Lower lobe of right lung (tissue), 2 donors: ENCODE results near the gene FBXL16. TPM values are rescaled to one million over a fixed set of nuclear protein-coding genes. Genes with fewer than 3 reads are reported as not detected.

Source experiments
- ATAC-seq, 2 donors: fragments of 200-7000 bp; cut with Tn5 transposase; one replicate each; pipeline ENCODE4 v1.9.1; 2020 to 2022; ENCODE audit warnings: mild to moderate bottlenecking in 2 of 2, moderate library complexity in 2 of 2
- DNase-seq: peaks from one replicate; pipeline ENCODE4 v3.0.0-alpha.2; 2020
- H3K27ac ChIP-seq: fragments of 200-600 bp; one replicate; pipeline ENCODE4 v1.8.0; 2022
- H3K27me3 ChIP-seq: fragments of 200-600 bp; one replicate; pipeline ENCODE4 v1.8.0; 2022; ENCODE audit warnings: low read depth
- H3K36me3 ChIP-seq: fragments of 200-600 bp; one replicate; pipeline ENCODE4 v1.8.0; 2022; ENCODE audit warnings: mild to moderate bottlenecking
- H3K4me1 ChIP-seq: fragments of 200-600 bp; one replicate; pipeline ENCODE4 v1.8.0; 2022
- H3K4me3 ChIP-seq: fragments of 200-600 bp; one replicate; pipeline ENCODE4 v1.8.0; 2022; ENCODE audit warnings: mild to moderate bottlenecking
- H3K9me3 ChIP-seq: fragments of 200-600 bp; one replicate; pipeline ENCODE4 v1.8.0; 2022
- intact Hi-C: fragments of 100-400 bp; cut with DNase I; formaldehyde crosslinking; loops from one replicate; pipeline ENCODE4 v1.11.0; 2022
- total RNA-seq: library from RNA; stranded (reverse); fragmentation: NEBNext Ultra II Directional; extraction: Animal tissue kit (Norgen Biotek cat#: 25700); gene quantifications from one replicate; pipeline ENCODE4 v1.2.1, GENCODE V29; 2021
- TF ChIP-seq, protein P1 (sequence below): fragments of 200-600 bp; IDR thresholded peaks from one replicate; pipeline ENCODE4 v1.8.0; 2022; ENCODE audit warnings: antibody characterized with exemption, mild to moderate bottlenecking
- donor health status: DM: no; HTN: yes; CAD: no; lungs with severe emphysema.

Gene FBXL16
- total RNA-seq, 1 donor from 2014 or later: 11.0 TPM

DNA sequence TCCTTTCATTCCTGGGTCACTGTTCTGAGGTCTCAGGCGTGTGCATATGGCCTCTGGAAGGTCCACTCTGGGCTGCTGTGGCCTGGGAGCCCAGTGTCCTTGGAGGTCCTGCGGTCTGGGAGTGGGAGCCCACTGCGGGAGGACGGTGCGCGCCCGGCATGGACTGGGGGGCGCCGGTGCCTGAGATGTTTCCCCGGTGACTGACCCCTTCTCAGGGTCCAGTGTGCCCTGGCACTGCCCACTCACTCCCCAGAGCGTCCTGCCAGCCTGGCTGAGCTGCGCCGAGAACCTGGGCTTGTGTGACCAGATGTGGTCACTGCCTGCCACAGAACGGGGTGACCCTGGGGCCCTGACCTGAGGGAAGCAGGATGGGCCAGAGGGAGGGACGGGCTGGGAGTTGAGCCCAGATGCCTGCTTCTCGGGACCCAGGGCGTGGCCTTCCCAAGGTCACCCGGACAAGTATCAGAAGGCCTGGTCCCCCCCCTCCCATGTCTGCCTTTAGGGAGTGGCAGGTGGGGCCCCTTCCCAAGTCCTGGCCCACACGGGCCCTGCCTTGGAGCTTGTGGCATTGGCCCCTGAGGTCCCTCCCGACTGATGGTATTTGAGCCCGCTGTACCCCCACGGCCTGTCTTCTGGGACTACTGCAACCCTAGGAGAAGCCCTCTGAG lies 31.3 kb downstream of the FBXL16 start:
- Histone ChIP-seq H3K4me3 (no peak overlapping the region), H3K36me3 (peaks cover 47% of the 10 kb centered on the region), H3K9me3 (no peaks in the 10 kb centered on the region), H3K27me3 (peaks cover 11% of the 10 kb centered on the region), H3K4me1 (peaks cover 20% of the 10 kb centered on the region), H3K27ac (no peak overlapping the region)
- TF ChIP-seq, protein P1, sequence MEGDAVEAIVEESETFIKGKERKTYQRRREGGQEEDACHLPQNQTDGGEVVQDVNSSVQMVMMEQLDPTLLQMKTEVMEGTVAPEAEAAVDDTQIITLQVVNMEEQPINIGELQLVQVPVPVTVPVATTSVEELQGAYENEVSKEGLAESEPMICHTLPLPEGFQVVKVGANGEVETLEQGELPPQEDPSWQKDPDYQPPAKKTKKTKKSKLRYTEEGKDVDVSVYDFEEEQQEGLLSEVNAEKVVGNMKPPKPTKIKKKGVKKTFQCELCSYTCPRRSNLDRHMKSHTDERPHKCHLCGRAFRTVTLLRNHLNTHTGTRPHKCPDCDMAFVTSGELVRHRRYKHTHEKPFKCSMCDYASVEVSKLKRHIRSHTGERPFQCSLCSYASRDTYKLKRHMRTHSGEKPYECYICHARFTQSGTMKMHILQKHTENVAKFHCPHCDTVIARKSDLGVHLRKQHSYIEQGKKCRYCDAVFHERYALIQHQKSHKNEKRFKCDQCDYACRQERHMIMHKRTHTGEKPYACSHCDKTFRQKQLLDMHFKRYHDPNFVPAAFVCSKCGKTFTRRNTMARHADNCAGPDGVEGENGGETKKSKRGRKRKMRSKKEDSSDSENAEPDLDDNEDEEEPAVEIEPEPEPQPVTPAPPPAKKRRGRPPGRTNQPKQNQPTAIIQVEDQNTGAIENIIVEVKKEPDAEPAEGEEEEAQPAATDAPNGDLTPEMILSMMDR: no peak
- DNase-seq (no peak), ATAC-seq (no peak)
- intact Hi-C loops: no loop called here

DNA sequence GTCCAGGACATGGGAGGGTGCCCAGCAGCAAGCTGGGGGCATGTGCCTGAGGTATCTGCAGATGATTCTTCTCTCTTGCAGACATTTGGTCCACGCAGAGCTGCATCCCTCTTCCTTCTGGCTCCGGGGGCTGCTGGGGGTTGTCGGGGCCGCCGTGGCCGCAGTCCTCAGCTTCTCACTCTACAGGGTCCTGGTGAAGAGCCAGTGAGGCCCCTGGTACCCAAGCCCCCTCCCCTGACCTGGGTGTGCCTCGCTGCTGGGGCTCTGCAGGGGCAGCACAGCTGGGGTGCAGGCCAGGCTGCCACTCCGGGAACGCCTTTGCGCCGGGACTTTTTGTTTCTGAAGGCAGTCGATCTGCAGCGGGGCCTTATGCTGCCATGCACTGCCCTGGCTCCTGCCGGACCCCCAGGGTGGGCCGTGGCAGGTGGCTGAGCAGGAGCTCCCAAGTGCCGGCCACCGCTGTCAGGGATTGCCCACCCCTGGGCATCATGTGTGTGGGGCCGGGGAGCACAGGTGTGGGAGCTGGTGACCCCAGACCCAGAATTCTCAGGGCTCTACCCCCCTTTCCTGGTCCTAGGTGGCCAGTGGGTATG lies 32.1 kb downstream of the FBXL16 start:
- DNase-seq (no peak), ATAC-seq (no peak)
- Histone ChIP-seq H3K4me1 (peaks cover 21% of the 10 kb centered on the region), H3K27me3 (peaks cover 11% of the 10 kb centered on the region), H3K27ac (no peak overlapping the region), H3K4me3 (no peak overlapping the region), H3K36me3 (peaks cover 49% of the 10 kb centered on the region), H3K9me3 (no peaks in the 10 kb centered on the region)
- intact Hi-C loops: no loop called here
- TF ChIP-seq, protein P1: no peak

DNA sequence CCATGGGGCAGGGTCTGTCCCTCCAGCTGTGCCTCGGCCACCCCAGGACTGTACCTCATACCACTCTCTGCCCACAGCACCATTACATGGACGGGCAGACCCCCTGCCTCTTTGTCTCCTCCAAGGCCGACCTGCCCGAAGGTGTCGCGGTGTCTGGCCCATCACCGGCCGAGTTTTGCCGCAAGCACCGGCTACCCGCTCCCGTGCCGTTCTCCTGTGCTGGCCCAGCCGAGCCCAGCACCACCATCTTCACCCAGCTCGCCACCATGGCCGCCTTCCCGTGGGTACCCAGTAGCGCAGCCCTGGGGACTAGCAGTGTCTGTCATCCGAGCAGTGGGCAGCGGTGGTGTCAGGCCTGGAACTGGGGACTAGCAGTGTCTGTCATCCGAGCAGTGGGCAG lies 32.8 kb downstream of the FBXL16 start:
- ATAC-seq (no peak), DNase-seq (no peak)
- intact Hi-C loops: no loop called here
- TF ChIP-seq, protein P1: no peak
- Histone ChIP-seq H3K27me3 (peaks cover 11% of the 10 kb centered on the region), H3K4me3 (no peak overlapping the region), H3K9me3 (no peaks in the 10 kb centered on the region), H3K27ac (no peak overlapping the region), H3K36me3 (peaks cover 49% of the 10 kb centered on the region), H3K4me1 (peaks cover 22% of the 10 kb centered on the region)

DNA sequence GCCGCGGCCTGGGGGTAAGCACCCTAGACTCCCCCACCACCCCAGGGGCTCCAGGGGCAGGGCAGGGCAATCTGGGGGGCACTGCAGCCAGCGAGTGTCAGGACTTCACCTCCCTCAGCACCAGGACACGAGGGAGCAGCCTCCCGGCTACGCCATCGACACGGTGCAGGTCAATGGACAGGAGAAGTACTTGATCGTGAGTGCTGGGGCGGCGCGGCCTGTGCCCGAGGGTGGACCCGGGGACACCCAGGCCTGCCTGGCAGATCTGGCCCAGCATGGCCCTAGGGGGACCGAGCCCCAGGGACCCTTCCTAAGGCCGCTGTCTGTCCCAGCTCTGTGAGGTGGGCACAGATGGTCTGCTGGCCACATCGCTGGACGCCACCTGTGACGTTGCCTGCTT lies 33.2 kb downstream of the FBXL16 start:
- TF ChIP-seq, protein P1: no peak
- H3K27ac ChIP-seq: no peak overlapping the region
- no peaks in the 10 kb centered on the region for H3K9me3 ChIP-seq
- H3K4me1 ChIP-seq: peaks cover 26% of the 10 kb centered on the region
- DNase-seq (no peak), ATAC-seq (no peak)
- no peak overlapping the region for H3K4me3 ChIP-seq
- H3K27me3 ChIP-seq: peaks cover 11% of the 10 kb centered on the region
- intact Hi-C loops: no loop called here
- H3K36me3 ChIP-seq: peaks cover 49% of the 10 kb centered on the region

DNA sequence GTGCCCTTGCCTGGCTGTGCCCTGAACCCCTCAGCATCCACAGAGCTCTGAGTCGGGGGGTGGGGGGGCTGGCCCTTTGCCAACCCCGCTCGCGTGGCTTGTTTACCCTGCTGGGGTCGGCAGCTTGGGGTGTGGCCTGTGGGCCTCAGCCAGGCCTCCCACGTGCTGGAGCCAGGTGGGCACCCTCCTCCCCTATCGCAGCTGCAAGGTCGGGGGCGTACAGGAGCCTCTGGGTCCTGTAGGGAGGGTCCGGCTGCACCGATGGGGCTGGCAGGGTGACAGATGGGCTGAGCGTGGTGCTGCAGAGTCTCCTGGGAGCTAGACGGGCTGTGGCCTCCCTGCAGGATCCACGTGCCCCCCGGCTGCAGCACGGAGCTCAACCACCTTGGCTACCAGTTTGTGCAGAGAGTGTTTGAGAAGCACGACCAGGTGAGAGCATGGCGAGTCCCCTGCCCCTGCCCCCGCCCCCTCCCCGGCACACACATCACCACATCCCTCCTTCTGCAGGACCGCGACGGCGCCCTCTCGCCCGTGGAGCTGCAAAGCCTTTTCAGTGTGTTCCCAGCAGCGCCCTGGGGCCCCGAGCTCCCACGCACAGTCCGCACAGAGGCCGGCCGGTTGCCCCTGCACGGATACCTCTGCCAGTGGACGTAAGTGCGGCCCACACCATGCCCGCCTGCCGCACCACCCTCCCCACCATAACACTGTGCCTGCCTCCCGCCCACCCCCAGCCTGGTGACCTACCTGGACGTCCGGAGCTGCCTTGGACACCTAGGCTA lies 34.1 kb downstream of the FBXL16 start:
- ATAC-seq: no peak
- TF ChIP-seq, protein P1: no peak
- H3K27ac ChIP-seq: no peak overlapping the region
- no peak for DNase-seq
- H3K36me3 ChIP-seq: peaks cover 49% of the 10 kb centered on the region
- peaks cover 4% of the 10 kb centered on the region for H3K27me3 ChIP-seq
- no peaks in the 10 kb centered on the region for H3K9me3 ChIP-seq
- H3K4me1 ChIP-seq: peaks cover 29% of the 10 kb centered on the region
- intact Hi-C loops: no loop called here
- H3K4me3 ChIP-seq: no peak overlapping the region
